ENCODE results near the gene KCNJ4. TPM values are rescaled to one million over a fixed set of nuclear protein-coding genes. Genes with fewer than 3 reads are reported as not detected.

The KCNJ4 gene
- total and polyA plus RNA-seq, 7 experiments from 2014 or later: not detected

DNA sequence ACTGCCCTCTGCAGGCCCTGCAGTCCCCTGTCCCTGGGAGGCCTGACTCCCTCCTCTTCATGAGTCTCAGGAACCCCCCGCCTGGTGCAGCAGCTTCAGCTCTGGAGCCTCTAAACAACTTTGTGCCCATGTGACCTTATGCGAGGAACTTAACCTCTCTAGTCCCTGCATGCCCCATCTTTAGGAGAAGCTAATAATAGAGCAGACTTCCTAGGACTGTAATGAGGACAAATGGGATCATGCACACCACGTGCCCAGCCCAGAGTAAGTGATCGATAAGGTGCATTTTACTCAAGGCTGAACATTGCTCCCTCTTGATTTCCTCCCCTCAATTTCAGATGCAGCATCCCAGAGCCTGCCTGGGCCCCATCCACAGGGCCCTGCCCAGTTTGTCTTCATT, 19.0 kb downstream of the KCNJ4 start:
- H3K27ac ChIP-seq (ENCODE audit: low read depth, low read length): no peak overlapping the region
- no peaks in the 10 kb centered on the region for H3K9me3 ChIP-seq (ENCODE audit: control insufficient read depth in 2 of 3, low read length in 3 of 3)
- no peaks in the 10 kb centered on the region for H3K36me3 Mint-ChIP-seq
- H3K27ac Mint-ChIP-seq: no peak overlapping the region
- H3K9me3 Mint-ChIP-seq: no peaks in the 10 kb centered on the region
- H3K4me3 Mint-ChIP-seq: no peak overlapping the region
- H3K4me1 ChIP-seq (ENCODE audit: control insufficient read depth in 2 of 2, insufficient read depth in 2 of 2, low read length in 2 of 2): no peaks in the 10 kb centered on the region
- ATAC-seq (no peak), DNase-seq (no peak)
- ChIA-PET POLR2A (no interaction called here), CTCF (interaction anchor here (0.6 kb wide), 1 partner anchor 85 kb away, joined by 3 read pairs; no protein-coding TSS in a partner anchor)
- H3K27me3 ChIP-seq (ENCODE audit: control insufficient read depth in 2 of 2, insufficient read depth in 2 of 2, low read length in 2 of 2): no peaks in the 10 kb centered on the region
- no peak overlapping the region for H3K4me3 ChIP-seq (ENCODE audit: low read length)
- H3K27me3 Mint-ChIP-seq: peaks cover 0 to 4% (median 0%) of the 10 kb centered on the region in 5 donors
- intact Hi-C loops (cut with micrococcal nuclease): no loop called here
- no peaks in the 10 kb centered on the region for H3K36me3 ChIP-seq (ENCODE audit: control insufficient read depth in 2 of 3, insufficient read depth in 3 of 3, low read length in 3 of 3)
- no peaks in the 10 kb centered on the region for H3K4me1 Mint-ChIP-seq

DNA sequence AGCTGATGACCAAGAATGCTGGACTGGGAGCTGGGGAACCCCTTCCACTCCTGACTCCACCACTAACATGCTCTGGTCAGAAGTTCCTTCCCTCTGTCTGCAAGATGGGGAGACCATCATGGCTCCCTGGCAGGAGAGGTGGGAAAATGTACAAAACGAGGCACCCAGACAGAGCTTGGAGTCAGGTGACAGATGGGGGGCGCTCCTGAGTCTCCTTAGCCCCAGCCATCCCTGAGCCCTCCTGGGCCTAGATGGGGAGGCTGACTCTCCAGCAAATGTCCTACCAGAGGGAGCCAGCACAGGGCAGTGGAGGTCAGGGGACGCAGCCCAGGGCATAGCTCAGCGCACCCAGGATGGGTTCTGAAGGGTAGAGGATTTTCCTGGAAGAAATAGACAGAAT, 20.0 kb downstream of the KCNJ4 start:
- Histone ChIP-seq H3K27me3 (ENCODE audit: control insufficient read depth in 2 of 2, insufficient read depth in 2 of 2, low read length in 2 of 2) (no peaks in the 10 kb centered on the region), H3K4me1 (ENCODE audit: control insufficient read depth in 2 of 2, insufficient read depth in 2 of 2, low read length in 2 of 2) (no peaks in the 10 kb centered on the region), H3K36me3 (ENCODE audit: control insufficient read depth in 2 of 3, insufficient read depth in 3 of 3, low read length in 3 of 3) (no peaks in the 10 kb centered on the region), H3K4me3 (ENCODE audit: low read length) (no peak overlapping the region), H3K9me3 (ENCODE audit: control insufficient read depth in 2 of 3, low read length in 3 of 3) (no peaks in the 10 kb centered on the region), H3K27ac (ENCODE audit: low read depth, low read length) (no peak overlapping the region)
- Mint-ChIP-seq H3K9me3 (no peaks in the 10 kb centered on the region), H3K27me3 (no peaks in the 10 kb centered on the region), H3K4me1 (no peaks in the 10 kb centered on the region), H3K27ac (no peak overlapping the region), H3K36me3 (no peaks in the 10 kb centered on the region), H3K4me3 (no peak overlapping the region)
- intact Hi-C loops (cut with micrococcal nuclease): no loop called here
- ATAC-seq (no peak), DNase-seq (no peak)
- POLR2A ChIA-PET: no interaction called here
- CTCF ChIA-PET: no interaction called here

DNA sequence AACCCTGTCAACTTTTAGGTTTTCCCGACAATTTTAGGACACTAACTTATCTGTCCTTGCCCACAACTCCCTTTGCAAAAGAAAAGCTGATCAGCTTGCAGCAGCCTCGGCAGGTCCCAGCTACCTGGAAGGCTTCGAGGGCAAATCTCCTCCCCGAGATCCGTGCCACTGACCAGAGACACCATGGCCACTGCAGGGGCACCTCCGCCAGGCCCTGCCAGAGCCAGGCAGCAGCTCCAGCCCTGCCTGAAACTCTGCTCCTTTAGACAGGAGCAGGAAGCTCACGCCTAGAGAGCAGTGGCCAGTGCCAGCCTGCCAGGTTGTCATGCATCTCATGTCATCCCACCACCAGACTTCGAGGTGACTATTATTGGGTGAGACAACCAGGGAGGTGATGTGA, 21.1 kb downstream of the KCNJ4 start:
- no peak overlapping the region for H3K27ac Mint-ChIP-seq
- POLR2A ChIA-PET: no interaction called here
- CTCF ChIA-PET: no interaction called here

DNA sequence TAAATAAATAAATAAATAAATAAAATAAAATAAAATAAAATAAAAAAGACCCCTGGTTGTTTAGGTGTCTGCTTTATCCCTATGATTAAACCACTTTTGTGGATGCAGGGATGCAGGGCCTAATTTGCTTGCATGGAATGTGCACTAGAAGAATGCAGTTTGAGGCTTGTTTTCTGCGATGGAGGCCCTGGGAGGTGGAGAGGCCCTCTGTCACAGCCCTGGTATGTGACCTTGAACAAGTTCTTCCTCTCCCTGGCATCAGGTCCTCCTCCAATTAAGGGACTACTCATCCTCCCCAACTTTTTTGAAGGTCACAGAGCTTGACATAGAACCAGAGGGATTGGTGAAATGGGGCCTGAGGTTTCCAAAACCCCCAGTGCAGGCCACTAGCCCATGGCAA, 22.7 kb downstream of the KCNJ4 start:
- ChIA-PET CTCF (no interaction called here), POLR2A (no interaction called here)
- Histone ChIP-seq H3K27ac (ENCODE audit: low read depth, low read length) (no peak overlapping the region), H3K4me3 (ENCODE audit: low read length) (no peak overlapping the region), H3K36me3 (ENCODE audit: control insufficient read depth in 2 of 3, insufficient read depth in 3 of 3, low read length in 3 of 3) (no peaks in the 10 kb centered on the region), H3K9me3 (ENCODE audit: control insufficient read depth in 2 of 3, low read length in 3 of 3) (no peaks in the 10 kb centered on the region), H3K27me3 (ENCODE audit: control insufficient read depth in 2 of 2, insufficient read depth in 2 of 2, low read length in 2 of 2) (no peaks in the 10 kb centered on the region), H3K4me1 (ENCODE audit: control insufficient read depth in 2 of 2, insufficient read depth in 2 of 2, low read length in 2 of 2) (no peaks in the 10 kb centered on the region)
- Mint-ChIP-seq H3K27me3 (no peaks in the 10 kb centered on the region), H3K4me3 (no peak overlapping the region), H3K27ac (no peak overlapping the region), H3K36me3 (no peaks in the 10 kb centered on the region), H3K9me3 (no peaks in the 10 kb centered on the region), H3K4me1 (no peaks in the 10 kb centered on the region)
- DNase-seq (no peak), ATAC-seq (no peak)
- intact Hi-C loops (cut with micrococcal nuclease): no loop called here

More for the DNA sequence above, 21.1 kb downstream of the KCNJ4 start:
- H3K4me1 ChIP-seq (ENCODE audit: control insufficient read depth in 2 of 2, insufficient read depth in 2 of 2, low read length in 2 of 2): no peaks in the 10 kb centered on the region
- H3K4me1 Mint-ChIP-seq: no peaks in the 10 kb centered on the region
- no peaks in the 10 kb centered on the region for H3K36me3 ChIP-seq (ENCODE audit: control insufficient read depth in 2 of 3, insufficient read depth in 3 of 3, low read length in 3 of 3)
- no peaks in the 10 kb centered on the region for H3K9me3 Mint-ChIP-seq
- H3K27me3 ChIP-seq (ENCODE audit: control insufficient read depth in 2 of 2, insufficient read depth in 2 of 2, low read length in 2 of 2): no peaks in the 10 kb centered on the region
- H3K27ac ChIP-seq (ENCODE audit: low read depth, low read length): no peak overlapping the region
- no peak for ATAC-seq
- DNase-seq: no peak
- no peaks in the 10 kb centered on the region for H3K9me3 ChIP-seq (ENCODE audit: control insufficient read depth in 2 of 3, low read length in 3 of 3)
- no peaks in the 10 kb centered on the region for H3K36me3 Mint-ChIP-seq
- H3K27me3 Mint-ChIP-seq: no peaks in the 10 kb centered on the region
- H3K4me3 ChIP-seq (ENCODE audit: low read length): no peak overlapping the region
- intact Hi-C loops (cut with micrococcal nuclease): no loop called here
- H3K4me3 Mint-ChIP-seq: no peak overlapping the region

DNA sequence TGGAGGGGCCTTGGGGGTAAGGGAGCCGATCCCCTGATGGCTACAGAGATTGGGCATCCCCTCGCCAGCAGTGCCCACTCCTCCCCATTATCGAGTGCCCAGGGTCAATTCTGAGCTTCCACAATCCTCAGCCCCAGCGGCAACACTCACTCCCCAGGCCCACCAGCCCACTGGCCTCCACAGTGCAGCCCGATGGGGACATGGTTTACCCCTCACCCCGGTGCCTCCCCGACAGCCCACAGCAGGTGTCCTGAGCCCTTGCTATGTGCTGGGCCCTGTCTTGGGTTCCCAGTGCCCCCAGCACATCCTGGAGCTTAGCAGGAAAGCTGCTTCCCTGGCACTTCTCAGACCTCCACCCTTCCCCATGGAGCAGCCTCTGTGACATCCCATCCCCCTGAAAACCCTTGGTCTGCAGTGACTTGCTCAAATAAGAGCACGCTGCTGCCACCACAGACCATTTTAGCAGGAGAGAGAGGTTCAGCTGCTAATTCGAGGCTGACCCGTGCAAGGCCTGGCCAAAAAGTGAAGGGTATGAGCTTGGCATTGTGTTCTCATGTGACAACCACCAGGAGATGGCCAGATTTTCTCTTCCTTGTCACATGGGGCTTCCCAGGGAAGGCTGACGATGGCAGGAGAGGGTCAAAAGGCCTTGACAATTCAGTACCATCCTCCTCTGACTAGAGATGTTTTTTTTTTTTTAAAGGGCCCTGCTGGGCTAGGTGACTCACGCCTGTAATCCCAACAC, 23.6 kb downstream of the KCNJ4 start:
- Mint-ChIP-seq H3K36me3 (no peaks in the 10 kb centered on the region), H3K9me3 (no peaks in the 10 kb centered on the region), H3K4me3 (no peak overlapping the region), H3K4me1 (no peaks in the 10 kb centered on the region), H3K27ac (no peak overlapping the region), H3K27me3 (no peaks in the 10 kb centered on the region)
- ChIA-PET CTCF (no interaction called here), POLR2A (no interaction called here)
- intact Hi-C loops (cut with micrococcal nuclease): no loop called here
- H3K27me3 ChIP-seq (ENCODE audit: control insufficient read depth in 2 of 2, insufficient read depth in 2 of 2, low read length in 2 of 2): no peaks in the 10 kb centered on the region
- H3K27ac ChIP-seq (ENCODE audit: low read depth, low read length): no peak overlapping the region
- H3K4me1 ChIP-seq (ENCODE audit: control insufficient read depth in 2 of 2, insufficient read depth in 2 of 2, low read length in 2 of 2): no peaks in the 10 kb centered on the region
- H3K4me3 ChIP-seq (ENCODE audit: low read length): no peak overlapping the region
- no peaks in the 10 kb centered on the region for H3K9me3 ChIP-seq (ENCODE audit: control insufficient read depth in 2 of 3, low read length in 3 of 3)
- DNase-seq: no peak
- H3K36me3 ChIP-seq (ENCODE audit: control insufficient read depth in 2 of 3, insufficient read depth in 3 of 3, low read length in 3 of 3): no peaks in the 10 kb centered on the region
- no peak for ATAC-seq

DNA sequence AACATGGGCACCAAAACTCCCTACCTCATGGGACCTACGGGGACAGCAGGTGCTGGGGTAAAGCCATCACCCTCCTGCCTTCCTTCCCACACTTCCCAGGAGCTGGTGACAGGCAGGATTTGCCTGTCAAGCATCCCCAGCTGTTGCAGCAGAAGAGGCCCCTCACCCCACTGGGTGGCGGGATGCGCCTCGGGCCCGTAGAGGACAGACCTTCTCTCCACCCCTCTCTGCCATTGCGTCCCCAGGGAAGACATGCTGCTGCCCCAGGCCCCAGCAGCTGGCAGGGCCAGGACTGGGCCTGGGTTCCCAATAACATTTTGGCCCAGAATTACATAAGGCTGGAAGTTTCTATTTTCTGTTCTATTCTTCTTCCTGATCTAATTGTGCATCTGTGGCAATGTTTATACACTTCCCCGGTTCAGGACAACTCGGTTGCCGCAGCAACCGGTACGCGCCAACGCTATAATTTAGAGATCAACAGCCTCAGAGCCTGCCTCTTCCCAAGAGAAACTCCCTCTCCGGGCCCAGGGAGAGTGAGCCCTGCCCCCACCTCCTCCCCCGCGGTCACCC, 25.4 kb downstream of the KCNJ4 start:
- Mint-ChIP-seq H3K4me3 (no peak overlapping the region), H3K4me1 (no peaks in the 10 kb centered on the region), H3K9me3 (no peaks in the 10 kb centered on the region), H3K27me3 (no peaks in the 10 kb centered on the region), H3K27ac (no peak overlapping the region), H3K36me3 (no peaks in the 10 kb centered on the region)
- Histone ChIP-seq H3K4me1 (ENCODE audit: control insufficient read depth in 2 of 2, insufficient read depth in 2 of 2, low read length in 2 of 2) (no peaks in the 10 kb centered on the region), H3K9me3 (ENCODE audit: control insufficient read depth in 2 of 3, low read length in 3 of 3) (no peaks in the 10 kb centered on the region), H3K4me3 (ENCODE audit: low read length) (no peak overlapping the region), H3K27ac (ENCODE audit: low read depth, low read length) (no peak overlapping the region), H3K27me3 (ENCODE audit: control insufficient read depth in 2 of 2, insufficient read depth in 2 of 2, low read length in 2 of 2) (no peaks in the 10 kb centered on the region), H3K36me3 (ENCODE audit: control insufficient read depth in 2 of 3, insufficient read depth in 3 of 3, low read length in 3 of 3) (no peaks in the 10 kb centered on the region)
- POLR2A ChIA-PET: no interaction called here
- CTCF ChIA-PET: interaction anchor here (0.7 kb wide), 1 partner anchor 33 kb away, joined by 4 read pairs; no protein-coding TSS in a partner anchor
- intact Hi-C loops (cut with micrococcal nuclease): no loop called here
- ATAC-seq (no peak), DNase-seq (no peak)

DNA sequence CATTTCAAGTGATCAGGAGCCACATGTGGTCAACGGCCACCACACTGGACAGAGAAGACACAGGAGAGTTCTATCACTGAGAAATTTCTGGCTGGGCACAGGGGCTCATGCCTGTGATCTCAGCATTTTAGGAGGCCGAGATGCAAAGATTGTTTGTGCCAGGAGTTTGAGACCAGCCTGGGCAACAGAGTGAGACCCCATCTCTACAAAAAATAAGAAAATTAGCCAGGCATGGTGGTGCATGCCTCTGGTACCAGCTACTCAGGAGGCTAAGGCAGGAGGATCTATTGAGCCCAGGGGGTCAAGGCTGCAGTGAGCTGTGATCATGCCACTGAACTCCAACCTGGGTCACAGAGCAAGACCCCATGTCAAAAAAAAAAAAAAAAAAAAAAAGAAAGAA, 26.3 kb downstream of the KCNJ4 start:
- no peaks in the 10 kb centered on the region for H3K36me3 Mint-ChIP-seq
- no peaks in the 10 kb centered on the region for H3K4me1 Mint-ChIP-seq
- peak overlapping the region in 1 of 9 donors; percentile 31 for H3K27ac Mint-ChIP-seq
- H3K27ac ChIP-seq (ENCODE audit: low read depth, low read length): no peak overlapping the region
- ChIA-PET POLR2A (no interaction called here), CTCF (interaction anchor here (0.7 kb wide), 1 partner anchor 33 kb away, joined by 4 read pairs; no protein-coding TSS in a partner anchor)
- ATAC-seq (no peak), DNase-seq (no peak)
- intact Hi-C loops (cut with micrococcal nuclease): no loop called here
- H3K4me1 ChIP-seq (ENCODE audit: control insufficient read depth in 2 of 2, insufficient read depth in 2 of 2, low read length in 2 of 2): no peaks in the 10 kb centered on the region
- H3K27me3 Mint-ChIP-seq: no peaks in the 10 kb centered on the region
- no peaks in the 10 kb centered on the region for H3K27me3 ChIP-seq (ENCODE audit: control insufficient read depth in 2 of 2, insufficient read depth in 2 of 2, low read length in 2 of 2)
- H3K4me3 ChIP-seq (ENCODE audit: low read length): no peak overlapping the region
- no peak overlapping the region for H3K4me3 Mint-ChIP-seq
- no peaks in the 10 kb centered on the region for H3K36me3 ChIP-seq (ENCODE audit: control insufficient read depth in 2 of 3, insufficient read depth in 3 of 3, low read length in 3 of 3)
- no peaks in the 10 kb centered on the region for H3K9me3 ChIP-seq (ENCODE audit: control insufficient read depth in 2 of 3, low read length in 3 of 3)
- no peaks in the 10 kb centered on the region for H3K9me3 Mint-ChIP-seq
